AG08395 (cell line): ENCODE data around the gene NR2C2AP.
"Not testable (repeated sequence)": the region's sequence is repeated elsewhere in the genome, so short reads cannot be mapped to it uniquely, and the experiment has no call there.

Experiments used
- DNase-seq: peaks from one replicate; pipeline ENCODE4 v3.0.0; 2012; ENCODE audit warnings: mixed read lengths, low spot score

The NR2C2AP gene

GRCh38 chr19:19181488-19181998 lies 21.7 kb downstream of the NR2C2AP start:
- DNase-seq: no peak

- no peak for DNase-seq
Measured at GRCh38 chr19:19179548-19180441, 23.4 kb downstream of the NR2C2AP start.

GRCh38 chr19:19176950-19177349 lies 26.3 kb downstream of the NR2C2AP start:
- no peak for DNase-seq

GRCh38 chr19:19173243-19173642 lies 30.0 kb downstream of the NR2C2AP start:
- DNase-seq: not testable (repeated sequence)

- no peak for DNase-seq
Measured at GRCh38 chr19:19171821-19172532, 31.2 kb downstream of the NR2C2AP start.

- no peak for DNase-seq
Measured at GRCh38 chr19:19170873-19171672, 32.1 kb downstream of the NR2C2AP start.

GRCh38 chr19:19170053-19170872 lies 33.0 kb downstream of the NR2C2AP start, which contains the start of gene MEF2B:
TSS of gene MEF2B (minus strand) at chr19:19170263. CDS start at chr19:19150735, 19,528 bp downstream.
- peak; percentile 87 for DNase-seq

GRCh38 chr19:19169236-19170052 lies 33.8 kb downstream of the NR2C2AP start:
- no peak for DNase-seq

- no peak for DNase-seq
Measured at GRCh38 chr19:19167612-19168011, 35.6 kb downstream of the NR2C2AP start.

- no peak for DNase-seq
Measured at GRCh38 chr19:19165396-19165795, 37.8 kb downstream of the NR2C2AP start.

- DNase-seq: no peak
Measured at GRCh38 chr19:19162495-19162894, 40.7 kb downstream of the NR2C2AP start.

- DNase-seq: no peak
Measured at GRCh38 chr19:19160461-19161035, 42.7 kb downstream of the NR2C2AP start.

- no peak for DNase-seq
Measured at GRCh38 chr19:19159534-19159933, 43.7 kb downstream of the NR2C2AP start.

- DNase-seq: no peak
Measured at GRCh38 chr19:19157808-19158207, 45.4 kb downstream of the NR2C2AP start.

GRCh38 chr19:19155495-19156219 lies 47.6 kb downstream of the NR2C2AP start:
- DNase-seq: no peak

- no peak for DNase-seq
Measured at GRCh38 chr19:19154768-19155494, 48.3 kb downstream of the NR2C2AP start.

GRCh38 chr19:19152668-19153384 lies 50.4 kb downstream of the NR2C2AP start:
- DNase-seq: no peak

GRCh38 chr19:19151418-19151817 lies 51.8 kb downstream of the NR2C2AP start:
- DNase-seq: no peak
